Measurements from ENCODE around the gene AGXT.

AGXT gene

GRCh38 chr2:240900141-240900860 is 31.7 kb downstream of the AGXT start:
- DNase-seq: no peak

GRCh38 chr2:240901986-240902614 is 33.5 kb downstream of the AGXT start:
- no peak for DNase-seq

- DNase-seq: no peak
These were observed 34.0 kb downstream of the AGXT start for GRCh38 chr2:240902615-240903041.

- no peak for DNase-seq
These were observed 34.8 kb downstream of the AGXT start for GRCh38 chr2:240903191-240904060.

GRCh38 chr2:240904216-240905175 is 35.9 kb downstream of the AGXT start:
- no peak for DNase-seq

GRCh38 chr2:240905176-240905781 is 36.7 kb downstream of the AGXT start:
- no peak for DNase-seq

- DNase-seq: no peak
These were observed 37.7 kb downstream of the AGXT start, which contains the start of gene CROCC2 for GRCh38 chr2:240906141-240906910. TSS of gene CROCC2 (plus strand) at chr2:240906336. CDS start at chr2:240906514, 178 bp downstream.

- no peak for DNase-seq
These were observed 38.4 kb downstream of the AGXT start for GRCh38 chr2:240906911-240907590.

GRCh38 chr2:240909216-240909974 is 40.8 kb downstream of the AGXT start:
- DNase-seq: no peak

- no peak for DNase-seq
These were observed 43.1 kb downstream of the AGXT start for GRCh38 chr2:240911641-240912265.

GRCh38 chr2:240912878-240913809 is 44.5 kb downstream of the AGXT start:
- no peak for DNase-seq

GRCh38 chr2:240913810-240914644 is 45.4 kb downstream of the AGXT start:
- DNase-seq: no peak

- DNase-seq: no peak
These were observed 46.3 kb downstream of the AGXT start for GRCh38 chr2:240914645-240915525.

GRCh38 chr2:240915526-240916341 is 47.1 kb downstream of the AGXT start:
- no peak for DNase-seq

GRCh38 chr2:240916571-240917008 is 48.0 kb downstream of the AGXT start:
- no peak for DNase-seq

Data from NCI-H187 treated with DMSO at 0.1 percent for 48 hours (cell line).